ENCODE results near the gene SLC5A1. TPM values are rescaled to one million over a fixed set of nuclear protein-coding genes. Genes with fewer than 3 reads are reported as not detected.

The SLC5A1 gene
- total and polyA plus RNA-seq, 2 of the 13 experiments (the other 11 are each of a cell fraction or from before 2014, with no cell fraction given), result not detected

- TF ChIP-seq CBX1 (IDR thresholded peaks at IDR 0.05; ENCODE audit: low read depth), result no peak
These were observed 30.8 kb downstream of the SLC5A1 start (continued) for GRCh38 chr22:32073823-32074380.

DNA sequence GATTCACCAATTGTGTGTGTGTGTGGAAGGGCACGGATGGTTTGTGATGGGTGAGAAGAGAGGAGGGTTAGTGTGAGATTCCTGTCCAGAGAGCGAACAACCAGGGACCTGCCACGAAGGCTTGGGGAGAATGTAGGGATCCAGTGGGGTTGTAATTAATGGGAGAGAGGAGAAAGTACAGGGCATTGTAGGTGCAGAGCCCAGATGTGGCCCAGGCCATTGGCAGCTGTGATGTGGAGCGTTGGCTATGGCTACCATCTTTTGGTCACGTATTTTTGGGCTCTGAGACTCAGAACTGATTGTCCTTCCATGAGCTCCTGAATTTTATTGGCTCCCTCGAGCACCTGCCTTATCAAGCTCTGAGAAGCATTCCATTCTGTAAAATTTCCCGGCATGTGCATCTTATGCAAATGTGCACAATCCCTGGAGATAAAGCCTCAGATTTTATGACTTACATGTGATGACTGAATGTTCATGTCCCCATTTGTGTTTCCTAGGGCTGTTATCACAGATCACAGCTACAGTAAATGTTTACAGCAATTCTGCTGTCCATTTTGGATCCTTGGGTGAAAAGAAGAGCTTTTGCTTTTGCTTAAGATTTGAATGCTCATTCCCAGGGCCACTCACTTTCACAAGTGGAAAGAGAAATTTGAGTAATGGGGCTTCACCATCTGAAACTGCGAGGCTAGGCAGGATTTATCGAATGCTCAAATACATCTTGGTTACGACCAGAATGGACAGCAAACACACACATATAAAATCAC, 33.1 kb downstream of the SLC5A1 start:
- intact Hi-C loops (cut with micrococcal nuclease; ENCODE audit: unreplicated experiment) (no loop called here), in situ Hi-C loops (cut with HindIII; ENCODE audit: extremely low pct_ligation_motif_present, low pct_unique_long_range_greater_than_20kb) (loop anchor here (25.0 kb wide), 1 partner anchor 414 kb away; the partner anchor contains the start of gene PISD)
- POLR2A ChIA-PET, result no interaction called here
- TF ChIP-seq HDAC6 (IDR thresholded peaks at IDR 0.05; ENCODE audit: low read depth, low read length) (no peak), RAD51 (IDR thresholded peaks at IDR 0.05; ENCODE audit: borderline replicate concordance) (no peak), ZBTB40 (IDR thresholded peaks at IDR 0.05) (no peak), ZBTB40 (CRISPR knock-in tag; IDR thresholded peaks at IDR 0.05) (no peak), ZNF441 (CRISPR knock-in tag; IDR thresholded peaks at IDR 0.05; ENCODE audit: borderline replicate concordance) (no peak), PITX1 (CRISPR knock-in tag; IDR thresholded peaks at IDR 0.05) (no peak), RBM39 (IDR thresholded peaks at IDR 0.05; ENCODE audit: low read depth, low read length, poor library complexity, severe bottlenecking) (no peak), ATF1 (CRISPR knock-in tag; IDR thresholded peaks at IDR 0.05) (no peak), STAT6 (CRISPR knock-in tag; IDR thresholded peaks at IDR 0.05; ENCODE audit: borderline replicate concordance) (no peak), PHF8 (CRISPR knock-in tag; IDR thresholded peaks at IDR 0.05) (no peak)

More for the DNA sequence above, 33.1 kb downstream of the SLC5A1 start:
- Histone ChIP-seq H2AFZ (ENCODE audit: low read length) (no peak overlapping the region), H3K9ac (ENCODE audit: insufficient read depth, low read depth, low read length) (no peak overlapping the region), H3K9me3 (ENCODE audit: low read length) (no peaks in the 10 kb centered on the region), H3K27me3 (ENCODE audit: control insufficient read depth in 1 of 2, insufficient read depth in 2 of 2, low read length in 2 of 2) (peaks cover 0 to 16% of the 10 kb centered on the region in 2 experiments; a peak in 1 of 5 replicates), H3K4me3 (replicated peaks in 1 of 3; ENCODE audit: insufficient read depth in 1 of 3, low read depth in 2 of 3, low read length in 3 of 3) (no peak overlapping the region), H3K27ac (ENCODE audit: extremely low read length, insufficient read depth, low read length) (no peak overlapping the region), H4K20me1 (ENCODE audit: insufficient read depth, low read length) (no peaks in the 10 kb centered on the region), H3K79me2 (ENCODE audit: insufficient read depth, low read length) (no peaks in the 10 kb centered on the region), H3K4me1 (ENCODE audit: insufficient read depth, low read length) (peaks cover 10% of the 10 kb centered on the region), H3K36me3 (replicated peaks in 1 of 2; ENCODE audit: control insufficient read depth in 1 of 2, insufficient read depth in 2 of 2, low read length in 2 of 2) (no peaks in the 10 kb centered on the region), H3K4me2 (ENCODE audit: low read depth, low read length) (no peak overlapping the region)
- CTCF ChIA-PET (ENCODE audit: low intra/inter-chr PET ratio, low total read pairs), result no interaction called here
- ATAC-seq (no peak), DNase-seq (ENCODE audit: low spot score) (no peak), FAIRE-seq (no peak)
- 37% methylated on average over 7 of the region's 10 CpGs for WGBS (ENCODE audit: low lambda C conversion rate)
- BruUV-seq (replicated peaks), result no TSS peak

Measured in HepG2 (cell line).